ENCODE results near the gene HEY2. TPM values are rescaled to one million over a fixed set of nuclear protein-coding genes. Genes with fewer than 3 reads are reported as not detected.
"Not testable (repeated sequence)": the region's sequence is repeated elsewhere in the genome, so short reads cannot be mapped to it uniquely, and the experiment has no call there.

HEY2 gene
- total RNA-seq, 6 experiments from 2014 or later, result not detected

DNA sequence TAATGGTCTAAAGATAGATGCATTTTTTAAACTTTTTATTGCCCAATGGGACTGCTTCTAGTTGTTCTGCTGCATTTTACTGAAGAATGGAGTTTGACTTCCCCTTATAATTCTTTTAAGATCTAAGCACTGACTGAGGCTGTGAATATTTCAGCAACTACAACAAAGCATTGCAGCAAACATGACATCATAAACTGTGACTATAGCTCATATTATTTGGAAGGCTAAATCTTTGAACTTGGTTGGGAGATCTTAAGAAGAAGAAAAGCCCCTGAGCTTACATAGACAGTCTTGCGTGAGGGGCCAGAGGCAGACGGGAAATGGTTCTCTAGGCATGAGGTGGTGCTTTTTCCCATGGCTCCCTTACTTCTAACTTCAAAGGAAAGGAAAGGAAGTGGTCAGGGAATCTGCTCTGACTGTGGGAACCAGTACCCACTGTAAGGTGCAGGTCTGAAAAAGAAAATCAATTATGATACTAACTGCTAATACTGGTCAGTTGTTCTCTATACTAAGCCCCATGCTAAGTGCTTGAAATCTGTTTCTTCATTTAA lies 14.8 kb downstream of the HEY2 start:
- Mint-ChIP-seq H3K4me1 (ENCODE audit: low read depth) (no peaks in the 10 kb centered on the region), H3K4me3 (no peak overlapping the region), H3K27me3 (ENCODE audit: insufficient read depth) (peaks cover 26% of the 10 kb centered on the region), H3K9me3 (no peaks in the 10 kb centered on the region), H3K27ac (no peak overlapping the region), H3K36me3 (ENCODE audit: low read depth) (no peaks in the 10 kb centered on the region)
- TF ChIP-seq, protein P1, sequence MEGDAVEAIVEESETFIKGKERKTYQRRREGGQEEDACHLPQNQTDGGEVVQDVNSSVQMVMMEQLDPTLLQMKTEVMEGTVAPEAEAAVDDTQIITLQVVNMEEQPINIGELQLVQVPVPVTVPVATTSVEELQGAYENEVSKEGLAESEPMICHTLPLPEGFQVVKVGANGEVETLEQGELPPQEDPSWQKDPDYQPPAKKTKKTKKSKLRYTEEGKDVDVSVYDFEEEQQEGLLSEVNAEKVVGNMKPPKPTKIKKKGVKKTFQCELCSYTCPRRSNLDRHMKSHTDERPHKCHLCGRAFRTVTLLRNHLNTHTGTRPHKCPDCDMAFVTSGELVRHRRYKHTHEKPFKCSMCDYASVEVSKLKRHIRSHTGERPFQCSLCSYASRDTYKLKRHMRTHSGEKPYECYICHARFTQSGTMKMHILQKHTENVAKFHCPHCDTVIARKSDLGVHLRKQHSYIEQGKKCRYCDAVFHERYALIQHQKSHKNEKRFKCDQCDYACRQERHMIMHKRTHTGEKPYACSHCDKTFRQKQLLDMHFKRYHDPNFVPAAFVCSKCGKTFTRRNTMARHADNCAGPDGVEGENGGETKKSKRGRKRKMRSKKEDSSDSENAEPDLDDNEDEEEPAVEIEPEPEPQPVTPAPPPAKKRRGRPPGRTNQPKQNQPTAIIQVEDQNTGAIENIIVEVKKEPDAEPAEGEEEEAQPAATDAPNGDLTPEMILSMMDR (IDR thresholded peaks at IDR 0.05), result no peak
- no peak for DNase-seq

DNA sequence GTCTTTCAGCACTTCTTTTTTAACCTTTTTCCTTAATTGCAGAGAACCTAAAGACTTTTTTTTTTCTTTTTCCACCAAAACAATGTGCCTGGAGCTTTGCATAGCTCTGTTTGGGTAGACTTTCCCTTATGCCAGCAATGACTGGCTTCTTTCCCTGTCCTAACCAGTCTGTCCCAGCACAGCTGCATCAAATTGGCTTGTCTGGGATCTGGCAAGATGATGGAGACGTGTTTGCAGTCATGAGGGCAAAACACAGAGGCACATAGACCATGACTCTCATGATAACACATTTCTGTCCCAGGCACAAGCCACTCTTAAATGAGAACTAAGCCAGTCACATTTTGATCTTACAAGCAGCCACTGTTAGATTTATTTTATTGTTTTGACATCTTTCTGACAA lies 16.5 kb downstream of the HEY2 start:
- Mint-ChIP-seq H3K4me1 (ENCODE audit: low read depth) (no peaks in the 10 kb centered on the region), H3K9me3 (no peaks in the 10 kb centered on the region), H3K27ac (no peak overlapping the region), H3K27me3 (ENCODE audit: insufficient read depth) (peaks cover 17% of the 10 kb centered on the region), H3K4me3 (no peak overlapping the region), H3K36me3 (ENCODE audit: low read depth) (no peaks in the 10 kb centered on the region)
- DNase-seq, result no peak
- TF ChIP-seq, protein P1 (IDR thresholded peaks at IDR 0.05), result no peak

DNA sequence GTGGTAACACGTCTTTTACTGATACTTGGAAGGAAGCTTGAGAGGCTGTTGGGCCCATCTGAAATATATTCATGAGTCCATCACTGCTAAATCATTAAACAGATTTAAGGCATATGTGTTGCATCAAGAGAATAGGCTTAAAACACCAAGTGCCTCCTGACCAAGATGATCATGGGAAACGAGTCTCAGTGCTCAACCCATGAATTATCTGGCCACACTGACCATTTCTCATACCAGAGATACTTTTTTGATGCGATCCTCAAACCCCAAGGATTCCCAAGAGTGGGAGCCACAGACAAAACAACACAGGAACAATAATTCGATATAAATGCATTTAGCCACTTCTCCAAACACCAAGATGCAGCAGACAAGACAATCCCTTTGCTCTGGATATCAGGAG lies 17.2 kb downstream of the HEY2 start:
- DNase-seq, result no peak
- TF ChIP-seq, protein P1 (IDR thresholded peaks at IDR 0.05), result no peak
- H3K27me3 Mint-ChIP-seq (ENCODE audit: insufficient read depth), result peaks cover 17% of the 10 kb centered on the region
- H3K4me3 Mint-ChIP-seq, result no peak overlapping the region
- no peaks in the 10 kb centered on the region for H3K36me3 Mint-ChIP-seq (ENCODE audit: low read depth)
- no peaks in the 10 kb centered on the region for H3K4me1 Mint-ChIP-seq (ENCODE audit: low read depth)
- H3K27ac Mint-ChIP-seq, result no peak overlapping the region
- H3K9me3 Mint-ChIP-seq, result no peaks in the 10 kb centered on the region

DNA sequence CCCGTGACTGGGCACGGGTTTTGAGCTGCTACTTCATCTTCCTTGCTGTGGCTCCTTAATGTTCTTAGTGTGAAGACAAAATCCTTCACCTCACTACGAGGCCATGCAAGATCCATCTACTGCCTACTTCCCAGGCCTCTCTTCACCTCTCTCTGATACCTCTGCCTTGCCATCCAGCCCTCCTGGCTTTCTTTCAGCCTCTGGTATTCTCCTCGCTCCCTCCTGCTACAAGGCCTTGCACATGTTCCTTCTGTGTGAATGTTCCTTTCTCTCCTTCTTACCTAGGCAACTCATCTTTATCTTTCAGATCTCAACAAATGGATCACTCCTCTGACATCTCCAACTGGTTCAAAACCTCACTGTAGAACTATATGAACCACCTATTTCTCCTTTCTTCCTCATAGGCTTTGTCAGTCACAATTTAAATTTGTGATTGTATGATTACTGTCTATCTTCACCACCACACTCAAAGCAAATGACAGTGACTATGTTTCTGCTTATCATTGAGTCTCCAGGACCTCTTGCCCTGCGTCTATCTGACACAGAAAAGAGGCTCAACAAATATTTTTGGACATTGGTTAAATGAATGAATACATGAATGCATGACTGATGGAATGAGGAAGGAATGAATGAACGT lies 19.8 kb downstream of the HEY2 start:
- Mint-ChIP-seq H3K27me3 (ENCODE audit: insufficient read depth) (peaks cover 20% of the 10 kb centered on the region), H3K4me1 (ENCODE audit: low read depth) (no peaks in the 10 kb centered on the region), H3K27ac (no peak overlapping the region), H3K36me3 (ENCODE audit: low read depth) (no peaks in the 10 kb centered on the region), H3K4me3 (no peak overlapping the region), H3K9me3 (no peaks in the 10 kb centered on the region)
- DNase-seq, result no peak
- TF ChIP-seq, protein P1 (IDR thresholded peaks at IDR 0.05), result no peak

DNA sequence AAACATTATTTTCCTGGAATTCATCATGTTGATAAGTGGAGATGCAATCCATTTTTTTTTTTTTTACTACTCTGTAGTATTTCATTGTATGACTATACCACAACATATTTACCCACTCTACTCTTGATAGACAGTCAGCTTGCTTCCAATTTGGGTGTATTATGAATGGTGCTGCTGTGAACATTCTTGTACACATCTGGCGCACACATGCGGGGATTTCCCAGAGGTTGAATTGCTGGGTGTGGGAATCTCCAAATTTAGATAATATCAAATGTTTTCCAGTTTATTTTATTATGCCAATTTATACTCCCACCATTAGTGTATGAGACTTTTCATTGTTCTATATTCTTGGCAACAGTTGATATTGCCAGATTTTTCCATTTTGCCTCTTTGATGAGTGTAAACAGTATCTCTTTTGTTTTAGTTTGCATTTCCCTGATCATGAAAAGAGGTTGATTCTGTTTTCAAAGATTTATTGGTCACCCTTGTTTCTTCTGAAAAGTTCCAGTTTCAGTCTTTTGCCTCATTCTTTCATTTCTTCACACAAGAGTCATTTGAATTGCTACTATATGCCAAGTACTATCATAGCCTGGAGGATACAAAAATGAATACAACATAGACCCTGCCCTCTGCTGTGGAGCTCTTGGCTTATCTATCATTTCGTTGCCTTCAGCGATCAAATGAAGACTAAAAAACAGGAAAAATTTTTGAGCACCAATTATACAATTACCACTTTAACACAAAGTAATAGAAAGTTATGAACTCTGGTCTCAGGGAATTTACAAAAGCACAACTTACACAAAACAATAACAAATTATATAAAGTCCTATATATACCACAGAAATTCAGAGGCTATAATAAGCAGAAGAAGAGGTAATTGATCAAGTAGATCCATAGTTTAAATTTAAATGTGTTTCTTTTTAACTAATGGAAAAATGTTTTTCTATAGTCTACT lies 24.2 kb downstream of the HEY2 start:
- Mint-ChIP-seq H3K36me3 (ENCODE audit: low read depth) (no peaks in the 10 kb centered on the region), H3K4me1 (ENCODE audit: low read depth) (no peaks in the 10 kb centered on the region), H3K4me3 (no peak overlapping the region), H3K27me3 (ENCODE audit: insufficient read depth) (peaks cover 16% of the 10 kb centered on the region; the same call in 1 of the 2 replicates), H3K9me3 (no peaks in the 10 kb centered on the region), H3K27ac (no peak overlapping the region)
- TF ChIP-seq, protein P1 (IDR thresholded peaks at IDR 0.05), result no peak
- no peak for DNase-seq

DNA sequence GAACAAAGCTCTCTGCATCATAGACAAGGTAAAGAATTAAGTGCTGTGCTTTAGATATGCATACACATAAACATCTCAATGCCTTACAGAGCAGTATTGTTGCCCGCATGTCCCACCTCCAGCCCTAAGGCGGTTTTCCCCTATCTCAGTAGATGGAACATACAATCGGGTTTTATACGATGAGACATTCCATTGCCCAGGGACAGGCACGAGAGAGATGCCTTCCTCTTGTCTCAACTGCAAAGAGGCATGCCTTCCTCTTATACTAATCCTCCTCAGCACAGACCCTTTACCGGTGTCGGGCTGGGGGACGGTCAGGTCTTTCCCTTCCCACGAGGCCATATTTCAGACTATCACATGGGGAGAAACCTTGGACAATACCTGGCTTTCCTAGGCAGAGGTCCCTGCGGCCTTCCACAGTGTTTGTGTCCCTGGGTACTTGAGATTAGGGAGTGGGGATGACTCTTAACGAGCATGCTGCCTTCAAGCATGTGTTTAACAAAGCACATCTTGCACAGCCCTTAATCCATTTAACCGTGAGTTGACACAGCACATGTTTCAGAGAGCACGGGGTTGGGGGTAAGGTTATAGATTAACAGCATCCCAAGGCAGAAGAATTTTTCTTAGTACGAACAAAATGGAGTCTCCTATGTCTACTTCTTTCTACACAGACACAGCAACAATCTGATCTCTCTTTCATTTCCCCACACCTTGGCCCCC lies 26.8 kb downstream of the HEY2 start:
- H3K4me1 Mint-ChIP-seq (ENCODE audit: low read depth); H3K27ac Mint-ChIP-seq; H3K9me3 Mint-ChIP-seq; H3K36me3 Mint-ChIP-seq (ENCODE audit: low read depth); H3K4me3 Mint-ChIP-seq; DNase-seq: not testable (repeated sequence)
- H3K27me3 Mint-ChIP-seq (ENCODE audit: insufficient read depth), result peaks cover 13% of the 10 kb centered on the region; the same call in 1 of the 2 replicates
